Breast epithelium (tissue), 4 donors: ENCODE data around the gene IFT172. TPM values are rescaled to one million over a fixed set of nuclear protein-coding genes. Genes with fewer than 3 reads are reported as not detected.
A peak's percentile ranks its signal among the peaks of the same experiment; 100 is the strongest.

Experiments used
- DNase-seq, 2 donors: peaks; one replicate each; pipeline ENCODE4 v3.0.0-alpha.2; 2019; ENCODE audit warnings: low spot score in 2 of 2
- H3K27ac ChIP-seq, 2 donors: fragments of 200-600 bp; sonication (generic) in 1 of 2; one replicate each; pipeline ENCODE4 v1.5.1; 2016 to 2019; ENCODE audit warnings: mild to moderate bottlenecking in 1 of 2
- H3K27me3 ChIP-seq, 2 donors: fragments of 200-600 bp; sonication (generic) in 1 of 2; one replicate each; pipeline versions ENCODE4 v1.5.1 to v1.6.0; 2017 to 2019; ENCODE audit warnings: control low read depth in 1 of 2, mild to moderate bottlenecking in 1 of 2
- H3K36me3 ChIP-seq: fragments of 200-600 bp; one replicate; pipeline ENCODE4 v1.5.1; 2019
- H3K4me1 ChIP-seq, 2 donors: fragments of 200-600 bp; sonication (generic); one replicate each; pipeline ENCODE4 v1.5.1; 2016 to 2019; ENCODE audit warnings: control low read depth in 1 of 2
- H3K4me3 ChIP-seq, 3 donors: fragments of 200-600 bp; sonication (generic); 1 replicate in 2 of 3; 2 replicates in 1 of 3; pipeline ENCODE4 v1.5.1; 2016 to 2019; ENCODE audit warnings: mild to moderate bottlenecking in 3 of 3, moderate library complexity in 2 of 3
- H3K9me3 ChIP-seq, 2 donors: fragments of 200-600 bp; sonication (generic) in 1 of 2; one replicate each; pipeline ENCODE4 v1.5.1; 2016 to 2019; ENCODE audit warnings: control low read depth in 1 of 2
- POLR2A ChIP-seq: fragments of 450-650 bp; IDR thresholded peaks from one replicate; pipeline ENCODE4 v1.6.1; 2016; ENCODE audit warnings: antibody characterized with exemption, mild to moderate bottlenecking, moderate library complexity
- POLR2AphosphoS5 ChIP-seq, 3 donors: sonication (generic); formaldehyde crosslinking; IDR thresholded peaks; one replicate each; pipeline ENCODE4 v1.6.1; 2017; ENCODE audit warnings: antibody characterized with exemption in 3 of 3
- intact Hi-C: fragments of 100-400 bp; cut with DNase I; formaldehyde crosslinking; loops from one replicate; pipeline ENCODE4 v1.15.1; 2023; ENCODE audit warnings: low total_unique reads
- total RNA-seq, 3 donors: library from RNA; depleted of rRNA; stranded (reverse); fragments of >200 nt; gene quantifications; one replicate each; pipeline ENCODE4 v1.1.0, GENCODE V29; 2016
- TF ChIP-seq, protein P1 (sequence below), 3 donors: fragments of 450-650 bp; IDR thresholded peaks; one replicate each; pipeline ENCODE4 v1.5.1; 2016 to 2017; ENCODE audit warnings: antibody characterized with exemption in 3 of 3, mild to moderate bottlenecking in 3 of 3, moderate library complexity in 3 of 3

The IFT172 gene
- total RNA-seq, 3 donors from 2014 or later = 28.2 to 51.5 (median 32.1) TPM

DNA sequence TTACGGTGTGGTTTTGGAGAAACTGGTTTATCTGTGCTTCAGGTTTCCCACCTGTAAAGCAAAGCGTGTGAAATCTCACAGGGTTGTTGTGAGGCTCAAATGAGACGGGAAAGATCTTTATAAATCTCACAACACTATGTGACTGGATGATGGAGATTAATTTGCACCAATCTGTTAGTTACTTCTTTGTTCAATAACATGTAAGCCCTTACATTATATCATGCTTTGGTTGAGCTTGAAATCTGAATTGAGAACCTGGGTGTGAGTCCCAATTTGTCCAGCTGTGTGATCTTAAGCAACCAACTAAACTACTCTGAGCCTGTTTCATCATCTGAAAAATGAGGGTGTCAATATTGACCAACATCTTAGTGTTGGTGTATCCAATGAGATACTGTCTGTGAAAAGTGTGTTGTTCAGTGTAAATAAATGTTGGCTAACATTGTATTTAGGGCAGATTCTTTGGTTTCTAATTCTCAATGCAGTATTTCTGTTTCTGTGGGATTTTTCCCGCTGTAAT lies 6.4 kb upstream of the IFT172 start:
- Histone ChIP-seq H3K4me3 (no peak overlapping the region), H3K9me3 (no peaks in the 10 kb centered on the region), H3K4me1 (peaks cover 0 to 7% of the 10 kb centered on the region in 2 donors), H3K27ac (no peak overlapping the region), H3K36me3 (no peaks in the 10 kb centered on the region), H3K27me3 (no peaks in the 10 kb centered on the region)
- intact Hi-C loops = no loop called here
- TF ChIP-seq, protein P1, sequence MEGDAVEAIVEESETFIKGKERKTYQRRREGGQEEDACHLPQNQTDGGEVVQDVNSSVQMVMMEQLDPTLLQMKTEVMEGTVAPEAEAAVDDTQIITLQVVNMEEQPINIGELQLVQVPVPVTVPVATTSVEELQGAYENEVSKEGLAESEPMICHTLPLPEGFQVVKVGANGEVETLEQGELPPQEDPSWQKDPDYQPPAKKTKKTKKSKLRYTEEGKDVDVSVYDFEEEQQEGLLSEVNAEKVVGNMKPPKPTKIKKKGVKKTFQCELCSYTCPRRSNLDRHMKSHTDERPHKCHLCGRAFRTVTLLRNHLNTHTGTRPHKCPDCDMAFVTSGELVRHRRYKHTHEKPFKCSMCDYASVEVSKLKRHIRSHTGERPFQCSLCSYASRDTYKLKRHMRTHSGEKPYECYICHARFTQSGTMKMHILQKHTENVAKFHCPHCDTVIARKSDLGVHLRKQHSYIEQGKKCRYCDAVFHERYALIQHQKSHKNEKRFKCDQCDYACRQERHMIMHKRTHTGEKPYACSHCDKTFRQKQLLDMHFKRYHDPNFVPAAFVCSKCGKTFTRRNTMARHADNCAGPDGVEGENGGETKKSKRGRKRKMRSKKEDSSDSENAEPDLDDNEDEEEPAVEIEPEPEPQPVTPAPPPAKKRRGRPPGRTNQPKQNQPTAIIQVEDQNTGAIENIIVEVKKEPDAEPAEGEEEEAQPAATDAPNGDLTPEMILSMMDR (IDR thresholded peaks at IDR 0.05) = no peak
- TF ChIP-seq POLR2A = no peak
- no peak for TF ChIP-seq POLR2AphosphoS5 (IDR thresholded peaks at IDR 0.05)
- no peak for DNase-seq

DNA sequence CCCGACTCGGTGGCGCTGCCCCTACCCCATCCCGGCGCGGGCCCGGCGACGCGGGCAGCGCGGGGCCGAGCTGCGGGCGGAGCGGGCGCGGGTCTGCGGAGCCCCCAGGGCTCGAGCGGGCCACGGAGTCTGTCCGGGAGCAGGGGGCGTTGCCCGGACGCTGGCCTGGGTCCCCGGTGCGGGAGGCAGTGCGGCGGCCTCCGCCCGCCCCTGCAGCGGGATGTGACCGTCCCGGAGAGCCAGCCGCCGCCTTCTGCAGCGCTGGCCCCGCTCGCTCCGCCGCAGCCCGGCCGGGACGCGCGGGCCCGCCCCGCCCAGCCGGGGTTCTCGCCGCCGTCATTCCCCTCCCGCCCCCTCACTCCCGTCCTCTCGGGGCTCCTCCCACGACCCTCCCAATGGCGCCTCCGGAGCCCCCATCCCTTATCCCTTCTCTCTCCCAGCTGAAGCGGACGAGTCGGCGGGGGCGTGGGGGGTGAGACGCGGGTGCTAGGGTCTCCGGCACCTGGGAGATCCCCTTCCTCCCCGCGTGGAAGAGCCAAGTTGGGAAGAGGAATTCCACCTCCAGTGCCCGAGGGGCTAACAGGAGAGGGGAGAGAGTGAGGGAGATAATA lies 5.5 kb upstream of the IFT172 start, which contains the start of gene FNDC4:
FNDC4 (minus strand) TSS at position 257 of the 611 bp plus-strand sequence. CDS start 521 bp downstream, outside the sequence.
- TF ChIP-seq, protein P1 (IDR thresholded peaks at IDR 0.05) = no peak
- TF ChIP-seq POLR2A = no peak
- TF ChIP-seq POLR2AphosphoS5 (IDR thresholded peaks at IDR 0.05) = no peak
- intact Hi-C loops = no loop called here
- Histone ChIP-seq H3K4me1 (peaks cover 0 to 7% of the 10 kb centered on the region in 2 donors), H3K27ac (peak within 1 kb of the TSS; percentile 74 to 95), H3K36me3 (no peaks in the 10 kb centered on the region), H3K27me3 (no peaks in the 10 kb centered on the region), H3K4me3 (peak within 1 kb of the TSS; percentile 52 to 98 (median 78)), H3K9me3 (no peaks in the 10 kb centered on the region)
- no peak for DNase-seq

DNA sequence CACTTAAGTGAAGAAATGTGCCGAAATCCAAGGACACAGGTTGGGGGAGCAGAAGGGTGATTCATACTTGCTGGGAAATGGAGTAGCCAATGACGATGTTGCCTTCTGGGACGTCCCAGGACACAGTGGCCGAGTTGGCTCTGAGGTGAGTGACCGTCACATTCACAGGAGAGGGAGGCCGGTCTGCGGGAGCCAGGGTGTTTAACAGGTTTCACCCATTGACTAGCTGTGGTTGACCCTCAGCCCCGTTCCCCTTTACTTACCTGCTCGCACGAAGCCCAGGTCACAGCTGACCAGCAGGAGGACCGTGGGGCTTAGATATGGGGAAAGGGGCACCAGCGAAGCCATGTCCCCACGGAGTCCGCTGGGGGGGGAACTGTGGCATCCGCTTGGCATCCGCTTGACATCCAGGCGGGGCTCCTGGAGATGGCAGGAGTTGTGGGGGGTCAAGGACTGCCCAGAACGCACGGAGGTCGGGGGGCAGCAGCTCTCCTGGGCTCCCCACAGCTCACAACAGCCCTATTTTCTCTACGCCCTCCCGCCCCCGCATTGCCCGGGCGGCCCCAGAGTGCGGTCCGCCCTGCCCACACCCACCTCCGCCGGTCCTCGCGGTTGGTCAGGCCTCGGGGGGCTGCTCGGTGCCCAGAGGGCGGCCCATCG lies 4.9 kb upstream of the IFT172 start:
- intact Hi-C loops = no loop called here
- DNase-seq = peak in 1 of 2 donors; percentile 63
- peak in 2 of 3 donors; percentile 52 to 97 for TF ChIP-seq POLR2AphosphoS5 (IDR thresholded peaks at IDR 0.05)
- peak; percentile 59 for TF ChIP-seq POLR2A
- TF ChIP-seq, protein P1 (IDR thresholded peaks at IDR 0.05) = no peak
- Histone ChIP-seq H3K27me3 (no peaks in the 10 kb centered on the region), H3K9me3 (no peaks in the 10 kb centered on the region), H3K36me3 (no peaks in the 10 kb centered on the region), H3K4me1 (peaks cover 0 to 7% of the 10 kb centered on the region in 2 donors), H3K4me3 (peak overlapping the region; percentile 52 to 98 (median 78)), H3K27ac (peak overlapping the region; percentile 74 to 95)

DNA sequence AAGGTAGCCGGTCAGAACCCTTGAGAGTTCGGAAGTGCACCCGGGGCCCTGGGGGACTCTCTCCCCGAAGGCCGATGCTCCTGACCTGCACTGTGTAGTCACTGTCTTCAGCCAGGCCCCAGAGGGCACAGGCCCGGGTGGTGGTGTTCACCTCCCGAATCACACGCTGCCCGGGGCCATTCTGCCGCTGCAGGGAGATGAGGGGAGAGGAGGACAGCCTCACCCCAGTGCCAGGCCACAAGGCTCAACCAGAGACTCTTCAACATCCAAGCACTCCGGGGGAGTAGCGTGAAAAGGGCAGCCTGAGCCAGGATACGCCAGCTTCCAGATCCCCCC lies 4.4 kb upstream of the IFT172 start:
- intact Hi-C loops = no loop called here
- Histone ChIP-seq H3K27ac (peak overlapping the region; percentile 74 to 95), H3K27me3 (no peaks in the 10 kb centered on the region), H3K4me1 (peaks cover 0 to 7% of the 10 kb centered on the region in 2 donors), H3K4me3 (peak overlapping the region in 2 of 3 donors; percentile 78 to 98), H3K9me3 (no peaks in the 10 kb centered on the region), H3K36me3 (no peaks in the 10 kb centered on the region)
- TF ChIP-seq POLR2A = no peak
- TF ChIP-seq, protein P1 (IDR thresholded peaks at IDR 0.05) = no peak
- no peak for TF ChIP-seq POLR2AphosphoS5 (IDR thresholded peaks at IDR 0.05)
- DNase-seq = no peak

DNA sequence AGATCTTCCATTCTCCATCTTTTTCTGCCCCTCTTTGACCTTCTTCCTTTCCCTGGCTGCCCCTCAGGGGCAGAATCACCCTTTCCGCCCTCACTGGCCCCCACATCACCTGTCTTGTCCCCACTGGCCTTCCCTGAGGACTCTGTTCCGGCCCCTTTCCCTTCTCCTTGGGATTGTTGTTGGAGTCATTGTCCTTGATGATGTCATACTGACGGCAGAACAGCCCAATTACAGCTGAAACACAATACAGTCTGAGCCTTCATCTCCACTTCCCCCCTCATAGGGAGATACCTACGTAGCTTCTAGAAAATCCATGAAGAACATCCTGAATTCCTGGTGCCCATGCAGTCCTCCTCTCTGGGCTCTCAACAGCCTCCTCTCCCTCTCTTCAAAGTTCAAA lies 3.0 kb upstream of the IFT172 start:
- H3K9me3 ChIP-seq = no peaks in the 10 kb centered on the region
- H3K27me3 ChIP-seq = no peaks in the 10 kb centered on the region
- no peak overlapping the region for H3K4me3 ChIP-seq
- TF ChIP-seq, protein P1 (IDR thresholded peaks at IDR 0.05) = no peak
- no peak for TF ChIP-seq POLR2A
- no peak for TF ChIP-seq POLR2AphosphoS5 (IDR thresholded peaks at IDR 0.05)
- H3K27ac ChIP-seq = peak overlapping the region in 1 of 2 donors; percentile 16
- intact Hi-C loops = no loop called here
- DNase-seq = no peak
- H3K4me1 ChIP-seq = peaks cover 0 to 7% of the 10 kb centered on the region in 2 donors
- no peaks in the 10 kb centered on the region for H3K36me3 ChIP-seq
